ENCODE measurements around the gene NXN.

DNA sequence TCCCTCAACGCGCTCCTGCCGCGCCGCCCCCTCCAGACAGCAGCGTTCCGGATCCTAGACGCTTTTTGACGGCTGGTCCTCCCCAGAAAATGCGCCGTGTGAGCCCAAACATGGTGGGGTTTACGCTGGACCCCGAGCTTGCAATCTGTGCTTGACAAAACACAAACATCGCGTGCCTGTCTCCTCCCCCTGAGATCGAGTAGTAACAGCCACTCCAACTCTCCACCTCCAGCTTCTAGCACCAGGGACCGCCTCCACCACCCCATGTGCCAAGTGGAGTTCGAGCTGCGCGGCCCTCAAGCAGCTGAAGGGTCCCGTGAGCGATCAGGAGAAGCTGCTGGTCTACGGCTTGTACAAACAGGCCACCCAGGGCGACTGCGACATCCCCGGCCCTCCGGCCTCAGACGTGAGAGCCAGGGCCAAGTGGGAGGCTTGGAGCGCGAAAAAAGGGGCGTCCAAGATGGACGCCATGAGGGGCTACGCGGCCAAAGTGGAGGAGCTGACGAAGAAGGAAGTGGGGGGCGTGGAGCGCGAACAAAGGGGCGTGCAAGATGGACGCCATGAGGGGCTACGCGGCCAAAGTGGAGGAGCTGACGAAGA, 226.9 kb downstream of the NXN start:
- TF ChIP-seq, protein P1, sequence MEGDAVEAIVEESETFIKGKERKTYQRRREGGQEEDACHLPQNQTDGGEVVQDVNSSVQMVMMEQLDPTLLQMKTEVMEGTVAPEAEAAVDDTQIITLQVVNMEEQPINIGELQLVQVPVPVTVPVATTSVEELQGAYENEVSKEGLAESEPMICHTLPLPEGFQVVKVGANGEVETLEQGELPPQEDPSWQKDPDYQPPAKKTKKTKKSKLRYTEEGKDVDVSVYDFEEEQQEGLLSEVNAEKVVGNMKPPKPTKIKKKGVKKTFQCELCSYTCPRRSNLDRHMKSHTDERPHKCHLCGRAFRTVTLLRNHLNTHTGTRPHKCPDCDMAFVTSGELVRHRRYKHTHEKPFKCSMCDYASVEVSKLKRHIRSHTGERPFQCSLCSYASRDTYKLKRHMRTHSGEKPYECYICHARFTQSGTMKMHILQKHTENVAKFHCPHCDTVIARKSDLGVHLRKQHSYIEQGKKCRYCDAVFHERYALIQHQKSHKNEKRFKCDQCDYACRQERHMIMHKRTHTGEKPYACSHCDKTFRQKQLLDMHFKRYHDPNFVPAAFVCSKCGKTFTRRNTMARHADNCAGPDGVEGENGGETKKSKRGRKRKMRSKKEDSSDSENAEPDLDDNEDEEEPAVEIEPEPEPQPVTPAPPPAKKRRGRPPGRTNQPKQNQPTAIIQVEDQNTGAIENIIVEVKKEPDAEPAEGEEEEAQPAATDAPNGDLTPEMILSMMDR (IDR thresholded peaks at IDR 0.05): no peak
- no peak for TF ChIP-seq ZFX (IDR thresholded peaks at IDR 0.05; ENCODE audit: borderline replicate concordance)
